D721Med (cell line): ENCODE data around the gene GH1.
A peak's percentile ranks its signal among the peaks of the same experiment; 100 is the strongest.

Experiments
- DNase-seq: peaks from one replicate; pipeline ENCODE4 v3.0.0; 2011; ENCODE audit warnings: low spot score; ENCODE audit not compliant: insufficient read length
- FAIRE-seq: peaks from 2 replicates; lab custom pipeline; 2011; peaks lifted over from hg19 to GRCh38; lab: Jason Lieb, UNC
- CTCF ChIP-seq: IDR thresholded peaks from 2 replicates; pipeline ENCODE4 v1.5.1; 2012; ENCODE audit warnings: mild to moderate bottlenecking, control low read depth; ENCODE audit not compliant: insufficient read depth; ENCODE audit errors: missing control alignments

GH1 gene

GRCh38 chr17:63960006-63960405 lies 41.4 kb upstream of the GH1 start:
- FAIRE-seq (no peak), DNase-seq (no peak)
- no peak for TF ChIP-seq CTCF

GRCh38 chr17:63956296-63956920 lies 37.8 kb upstream of the GH1 start:
- TF ChIP-seq CTCF = no peak
- FAIRE-seq = no peak
- DNase-seq = no peak

- no peak for DNase-seq
- no peak for TF ChIP-seq CTCF
- FAIRE-seq = no peak
Observed at GRCh38 chr17:63955791-63956190, 37.2 kb upstream of the GH1 start.

GRCh38 chr17:63955232-63955631 lies 36.6 kb upstream of the GH1 start:
- no peak for FAIRE-seq
- no peak for TF ChIP-seq CTCF
- DNase-seq = no peak

- DNase-seq (no peak), FAIRE-seq (no peak)
- no peak for TF ChIP-seq CTCF
Observed at GRCh38 chr17:63954402-63955063, 35.9 kb upstream of the GH1 start.

GRCh38 chr17:63950940-63951907 lies 32.6 kb upstream of the GH1 start:
- TF ChIP-seq CTCF = peak; percentile 31
- FAIRE-seq = no peak
- DNase-seq = no peak
